Heart left ventricle (tissue), 13 donors: ENCODE results near the gene ATXN3.

Experiments used
- POLR2A ChIP-seq, 2 donors: fragments of 450-650 bp; IDR thresholded peaks; one replicate each; pipeline ENCODE4 v1.6.1; 2017; ENCODE audit warnings: antibody characterized with exemption in 2 of 2, mild to moderate bottlenecking in 2 of 2, moderate library complexity in 2 of 2
- TF ChIP-seq, protein P1 (sequence below), 12 donors: fragments of 200-600 bp; sonication (generic) in 4 of 12; IDR thresholded peaks; one replicate each; pipeline versions ENCODE4 v1.5.0 to v1.8.0; 2018 to 2022; ENCODE audit warnings: antibody characterized with exemption in 12 of 12, mild to moderate bottlenecking in 5 of 12
- donor health status: ischemic (EF 13 %, LVEDD 7.1; RV severe dilation, severe dysfunction).
- donor health status: DM: no; HTN: yes; CAD: no.
- donor health status: DM: no; HTN: no; CAD: no.
- donor health status: ischemic (EF 25% LVEDD 6.9; RV normal size, moderate dysfunction).
- donor health status: ischemic (EF 25% LVEDD 5.7; RV mildly dilated, moderate dysfunction).
- donor health status: ischemic (EF 35%, LVEDD 5.7; RV mildly dilated, moderate dysfunction).
- donor health status: nonischemic (EF 11% LVEDD 7.7; RV severe dilation, severe dysfunction).
- donor health status: DM: yes; HTN: yes; CAD: no.
- donor health status: PGD.
- donor health status: ischemic (EF 29% LVEDD 5.4; RV normal size, mild dysfunction).
- donor health status: nonischemic (EF 23%, LVEDD 6.1; RV moderate dilation, normal function).

DNA sequence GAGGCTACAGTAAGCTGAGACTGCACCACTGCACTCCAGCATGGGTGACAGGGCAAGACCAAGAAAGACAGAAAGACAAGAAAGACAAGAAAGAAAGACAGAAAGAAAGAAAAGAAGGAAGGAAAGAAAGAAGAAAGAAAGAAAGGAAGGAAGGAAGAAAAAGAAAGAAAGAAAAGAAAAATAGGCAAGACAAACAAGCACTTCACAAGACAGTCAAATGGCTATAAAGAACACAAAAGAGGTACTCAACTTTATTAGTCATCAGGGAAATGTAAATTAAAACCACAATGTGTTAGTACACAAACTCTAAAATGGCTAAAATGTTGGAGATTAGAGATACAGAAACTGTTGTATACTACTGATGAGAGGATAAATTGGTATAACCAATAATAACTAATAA is 6.6 kb downstream of the ATXN3 start:
- TF ChIP-seq POLR2A (IDR thresholded peaks at IDR 0.05) = no peak
- TF ChIP-seq, protein P1, sequence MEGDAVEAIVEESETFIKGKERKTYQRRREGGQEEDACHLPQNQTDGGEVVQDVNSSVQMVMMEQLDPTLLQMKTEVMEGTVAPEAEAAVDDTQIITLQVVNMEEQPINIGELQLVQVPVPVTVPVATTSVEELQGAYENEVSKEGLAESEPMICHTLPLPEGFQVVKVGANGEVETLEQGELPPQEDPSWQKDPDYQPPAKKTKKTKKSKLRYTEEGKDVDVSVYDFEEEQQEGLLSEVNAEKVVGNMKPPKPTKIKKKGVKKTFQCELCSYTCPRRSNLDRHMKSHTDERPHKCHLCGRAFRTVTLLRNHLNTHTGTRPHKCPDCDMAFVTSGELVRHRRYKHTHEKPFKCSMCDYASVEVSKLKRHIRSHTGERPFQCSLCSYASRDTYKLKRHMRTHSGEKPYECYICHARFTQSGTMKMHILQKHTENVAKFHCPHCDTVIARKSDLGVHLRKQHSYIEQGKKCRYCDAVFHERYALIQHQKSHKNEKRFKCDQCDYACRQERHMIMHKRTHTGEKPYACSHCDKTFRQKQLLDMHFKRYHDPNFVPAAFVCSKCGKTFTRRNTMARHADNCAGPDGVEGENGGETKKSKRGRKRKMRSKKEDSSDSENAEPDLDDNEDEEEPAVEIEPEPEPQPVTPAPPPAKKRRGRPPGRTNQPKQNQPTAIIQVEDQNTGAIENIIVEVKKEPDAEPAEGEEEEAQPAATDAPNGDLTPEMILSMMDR (IDR thresholded peaks at IDR 0.05) = no peak
